GM12801 (cell line): ENCODE results near the gene BMPER.

Experiments
- CTCF ChIP-seq: IDR thresholded peaks from one replicate; pipeline ENCODE4 v1.5.1; 2011; ENCODE audit warnings: control low read depth; ENCODE audit not compliant: insufficient read length; ENCODE audit errors: extremely low read depth

BMPER gene

DNA sequence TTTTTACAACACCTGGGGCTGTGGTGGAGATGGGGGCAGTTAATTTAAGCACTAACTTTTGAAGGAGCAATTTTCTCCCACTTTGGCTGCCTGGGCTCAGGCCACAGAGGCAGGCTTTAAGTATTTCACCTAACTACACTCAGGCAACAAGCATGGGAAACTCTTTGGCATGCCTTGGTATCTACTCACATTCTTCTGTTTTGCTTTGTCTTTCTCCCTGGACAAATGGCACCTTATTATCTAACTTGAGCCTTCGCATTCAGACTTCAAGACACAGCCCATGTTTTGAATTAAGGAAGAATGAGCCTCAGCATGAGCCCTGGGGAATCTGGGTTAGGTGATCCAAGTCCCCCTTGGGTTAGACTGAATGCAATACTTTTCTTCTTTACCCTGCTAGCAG, 31.8 kb upstream of the BMPER start:
- TF ChIP-seq CTCF, result no peak

DNA sequence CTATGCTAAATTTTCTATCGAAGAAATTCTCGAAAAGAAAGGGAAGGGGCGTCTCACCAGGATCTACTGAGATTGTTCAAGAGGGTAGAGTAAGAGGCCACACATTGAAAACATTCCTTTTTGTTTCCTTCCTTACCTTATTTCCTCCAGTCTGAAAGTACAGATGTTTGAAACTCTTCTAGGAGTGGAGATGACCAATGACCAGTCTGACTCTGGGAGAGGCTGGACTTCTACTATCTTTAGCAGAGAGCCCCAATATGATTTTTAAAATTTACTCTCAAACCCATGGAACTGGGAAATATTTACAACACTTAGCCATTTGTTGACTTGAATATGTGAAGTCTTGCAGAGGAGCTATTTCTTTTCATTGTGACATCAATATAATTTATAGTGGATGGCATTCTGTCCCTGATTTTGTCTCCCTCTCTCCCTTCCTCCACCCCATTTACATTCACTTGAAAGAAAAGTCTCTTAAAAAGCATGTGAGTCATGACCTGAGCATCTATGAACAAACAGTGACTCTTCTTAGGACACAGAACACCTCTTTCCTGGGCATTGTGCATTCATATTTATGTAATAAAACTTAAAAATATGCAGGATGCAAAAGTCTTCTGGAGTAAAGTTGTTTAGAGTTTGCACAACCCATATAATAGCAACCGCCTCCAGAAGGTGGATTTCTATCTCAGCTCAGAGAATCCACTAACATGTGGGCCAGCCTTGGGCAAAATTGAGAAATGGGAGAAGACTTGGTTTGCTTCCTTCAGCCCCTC, 31.2 kb upstream of the BMPER start:
- no peak for TF ChIP-seq CTCF

- no peak for TF ChIP-seq CTCF
Observed at GRCh38 chr7:33874943-33875342, 30.4 kb upstream of the BMPER start.

- no peak for TF ChIP-seq CTCF
Observed at GRCh38 chr7:33876596-33877274, 28.6 kb upstream of the BMPER start.

DNA sequence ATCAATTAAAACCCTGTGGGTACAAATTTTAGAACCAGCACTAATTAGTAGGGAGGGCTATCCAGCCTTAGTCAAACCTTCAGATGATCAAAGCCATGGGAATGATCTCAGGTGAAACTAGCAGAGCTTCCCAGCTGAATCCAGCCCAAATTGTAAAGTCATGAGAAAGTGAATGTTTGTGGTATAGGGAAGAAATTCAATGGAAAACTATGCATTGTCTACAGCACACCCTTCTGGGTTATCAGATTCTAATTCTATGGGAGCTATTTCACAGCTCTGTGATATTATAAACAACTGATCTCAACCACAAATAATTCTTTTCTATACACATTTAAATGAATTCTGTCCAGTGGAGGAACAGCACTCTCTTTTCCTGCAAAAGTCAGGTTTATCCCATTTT, 24.6 kb upstream of the BMPER start:
- no peak for TF ChIP-seq CTCF

GRCh38 chr7:33881316-33881715, 24.0 kb upstream of the BMPER start:
- TF ChIP-seq CTCF, result no peak

DNA sequence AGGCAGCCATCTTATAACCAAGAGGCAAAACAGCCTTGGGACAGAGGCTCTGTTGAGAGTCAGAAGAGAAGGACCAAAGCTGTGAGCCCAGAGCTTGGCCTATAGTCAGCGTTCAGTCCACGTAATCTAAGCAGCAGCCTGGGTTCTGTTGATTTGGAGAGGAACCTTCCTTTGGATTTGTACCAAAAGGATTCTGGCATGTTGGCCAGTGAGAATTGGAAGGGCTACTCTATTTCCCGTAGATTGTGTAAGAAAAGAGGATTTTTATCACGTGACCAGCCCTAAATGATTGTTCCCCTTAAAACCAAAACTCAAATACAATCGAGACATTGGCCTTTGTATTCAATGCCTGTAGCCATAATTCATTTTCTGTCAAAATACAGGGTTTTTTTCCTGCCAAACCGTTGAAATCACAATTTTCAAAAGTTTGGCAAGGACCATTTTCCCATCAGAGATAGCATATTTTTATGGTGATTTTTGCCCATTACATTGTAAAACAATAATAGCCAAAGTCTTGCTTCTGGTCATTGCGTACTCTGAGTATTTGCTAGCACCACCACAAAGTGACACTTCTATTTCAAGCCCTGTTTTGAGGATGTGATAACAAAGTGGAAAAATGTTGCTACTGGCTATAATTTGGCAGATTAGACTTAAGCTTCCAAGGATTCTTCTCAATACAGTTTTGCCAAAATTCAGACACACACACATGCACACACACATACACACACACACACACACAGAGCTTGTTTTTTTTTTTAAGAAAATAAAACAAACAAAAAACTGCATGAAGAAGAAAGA, 23.1 kb upstream of the BMPER start:
- no peak for TF ChIP-seq CTCF
